HEK293 (cell line): ENCODE measurements around the gene CDKN2A.

Source experiments
- CTCF ChIA-PET: fragments of 350-600 bp; formaldehyde crosslinking; extraction: SDS; loops from one replicate; lab custom pipeline; 2021; ENCODE audit warnings: antibody characterized with exemption; lab: Yijun Ruan, JAX
- POLR2A ChIA-PET: fragments of 300-600 bp; formaldehyde crosslinking; extraction: SDS; loops from one replicate; lab custom pipeline; 2020; ENCODE audit warnings: antibody characterized with exemption, inconsistent platforms; lab: Yijun Ruan, JAX
- H3K27ac ChIP-seq: fragments of 200-500 bp; sonication (Bioruptor generic); 2 replicates; pipeline ENCODE4 v1.5.1; 2014; ENCODE audit warnings: low read depth, low read length, control low read depth, inconsistent platforms; ENCODE audit errors: extremely low read depth
- H3K36me3 ChIP-seq, 2 experiments: fragments of 200-500 bp in 1 of 2; sonication (Bioruptor generic) in 1 of 2; 1 replicate in 1 of 2; 2 replicates in 1 of 2; pipeline ENCODE4 v1.5.1; 2014 to 2017; ENCODE audit warnings: inconsistent platforms in 2 of 2, low read length in 2 of 2; ENCODE audit not compliant: control insufficient read depth in 2 of 2, insufficient read depth in 1 of 2
- H3K4me1 ChIP-seq: fragments of 200-500 bp; sonication (Bioruptor generic); 2 replicates; pipeline ENCODE4 v1.5.1; 2014; ENCODE audit warnings: mild to moderate bottlenecking, low read length, inconsistent platforms; ENCODE audit not compliant: control insufficient read depth, insufficient read depth
- H3K4me3 ChIP-seq: 2 replicates; pipeline ENCODE4 v1.5.1; 2011; ENCODE audit warnings: low read depth, mild to moderate bottlenecking, control low read depth, low read length, moderate library complexity
- H3K9me3 ChIP-seq: fragments of 200-500 bp; sonication (Bioruptor generic); 2 replicates; pipeline ENCODE4 v1.5.1; 2014; ENCODE audit warnings: low read depth, low read length, inconsistent platforms; ENCODE audit not compliant: control insufficient read depth, insufficient read depth
- EGR2 ChIP-seq: fragments of 450-650 bp; formaldehyde crosslinking; IDR thresholded peaks from 2 replicates; pipeline ENCODE4 v1.5.1; 2016; ENCODE audit warnings: low read depth, missing biosample characterization, missing genetic modification characterization
- GLIS2 ChIP-seq: fragments of 450-650 bp; formaldehyde crosslinking; IDR thresholded peaks from 2 replicates; pipeline ENCODE4 v1.5.1; 2016; ENCODE audit warnings: missing biosample characterization, missing genetic modification characterization
- IKZF3 ChIP-seq: fragments of 450-650 bp; IDR thresholded peaks from 2 replicates; pipeline ENCODE4 v1.5.0; 2018; ENCODE audit warnings: missing biosample characterization, mild to moderate bottlenecking, missing genetic modification characterization, moderate library complexity
- PATZ1 ChIP-seq: fragments of 450-650 bp; formaldehyde crosslinking; IDR thresholded peaks from 2 replicates; pipeline ENCODE4 v1.5.1; 2016; ENCODE audit warnings: missing biosample characterization, missing genetic modification characterization
- PRDM1 ChIP-seq: fragments of 450-650 bp; formaldehyde crosslinking; IDR thresholded peaks from 2 replicates; pipeline ENCODE4; 2016; ENCODE audit warnings: missing biosample characterization, missing genetic modification characterization
- SCRT1 ChIP-seq: fragments of 450-650 bp; formaldehyde crosslinking; IDR thresholded peaks from 2 replicates; pipeline ENCODE4 v1.5.1; 2016; ENCODE audit warnings: missing biosample characterization, missing genetic modification characterization, borderline replicate concordance
- SP3 ChIP-seq: fragments of 450-650 bp; formaldehyde crosslinking; IDR thresholded peaks from 2 replicates; pipeline ENCODE4 v1.5.1; 2016; ENCODE audit warnings: missing biosample characterization, missing genetic modification characterization
- ZBTB20 ChIP-seq: fragments of 450-650 bp; formaldehyde crosslinking; IDR thresholded peaks from 2 replicates; pipeline ENCODE4 v1.5.1; 2016; ENCODE audit warnings: missing biosample characterization, missing genetic modification characterization
- ZBTB26 ChIP-seq: fragments of 450-650 bp; formaldehyde crosslinking; optimal IDR thresholded peaks from 2 replicates; pipeline ENCODE3; 2016; ENCODE audit warnings: missing biosample characterization, mild to moderate bottlenecking, missing genetic modification characterization
- ZBTB8A ChIP-seq: fragments of 450-650 bp; formaldehyde crosslinking; IDR thresholded peaks from 2 replicates; pipeline ENCODE4 v1.5.1; 2016; ENCODE audit warnings: missing biosample characterization, missing genetic modification characterization
- ZEB2 ChIP-seq: fragments of 450-650 bp; formaldehyde crosslinking; IDR thresholded peaks from 2 replicates; pipeline ENCODE4 v1.5.1; 2016; ENCODE audit warnings: missing biosample characterization, missing genetic modification characterization
- ZFP37 ChIP-seq: fragments of 450-650 bp; formaldehyde crosslinking; IDR thresholded peaks from 2 replicates; pipeline ENCODE4 v1.5.1; 2016; ENCODE audit warnings: missing biosample characterization, missing genetic modification characterization
- ZIC2 ChIP-seq: fragments of 450-650 bp; formaldehyde crosslinking; IDR thresholded peaks from 2 replicates; pipeline ENCODE4 v1.5.1; 2016; ENCODE audit warnings: missing biosample characterization, missing genetic modification characterization
- ZNF18 ChIP-seq: fragments of 450-650 bp; formaldehyde crosslinking; IDR thresholded peaks from 2 replicates; pipeline ENCODE4 v1.5.1; 2016; ENCODE audit warnings: missing biosample characterization, missing genetic modification characterization
- ZNF19 ChIP-seq: fragments of 450-650 bp; formaldehyde crosslinking; IDR thresholded peaks from 2 replicates; pipeline ENCODE4; 2016; ENCODE audit warnings: missing biosample characterization, missing genetic modification characterization, low read depth
- ZNF2 ChIP-seq: fragments of 450-650 bp; formaldehyde crosslinking; IDR thresholded peaks from 2 replicates; pipeline ENCODE4 v1.5.1; 2016; ENCODE audit warnings: missing biosample characterization, missing genetic modification characterization
- ZNF335 ChIP-seq: fragments of 450-650 bp; formaldehyde crosslinking; conservative IDR thresholded peaks from 2 replicates; pipeline ENCODE4 v1.5.1; 2016; ENCODE audit warnings: missing biosample characterization, missing genetic modification characterization
- ZNF394 ChIP-seq: fragments of 450-650 bp; formaldehyde crosslinking; IDR thresholded peaks from 2 replicates; pipeline ENCODE4 v1.5.1; 2016; ENCODE audit warnings: missing biosample characterization, missing genetic modification characterization, mild to moderate bottlenecking, moderate library complexity, borderline replicate concordance
- ZNF501 ChIP-seq: fragments of 450-650 bp; formaldehyde crosslinking; IDR thresholded peaks from 2 replicates; pipeline ENCODE4 v1.5.1; 2016; ENCODE audit warnings: missing biosample characterization, missing genetic modification characterization
- ZNF560 ChIP-seq: fragments of 450-650 bp; formaldehyde crosslinking; IDR thresholded peaks from 2 replicates; pipeline ENCODE4 v1.5.1; 2017; ENCODE audit warnings: missing biosample characterization, missing genetic modification characterization, borderline replicate concordance
- ZNF610 ChIP-seq: fragments of 450-650 bp; formaldehyde crosslinking; IDR thresholded peaks from 2 replicates; pipeline ENCODE4 v1.5.1; 2016; ENCODE audit warnings: missing biosample characterization, missing genetic modification characterization, borderline replicate concordance
- ZNF660 ChIP-seq: fragments of 450-650 bp; IDR thresholded peaks from 2 replicates; pipeline ENCODE4 v1.5.1; 2018; ENCODE audit warnings: missing biosample characterization, mild to moderate bottlenecking, missing genetic modification characterization
- ZNF704 ChIP-seq: fragments of 450-650 bp; formaldehyde crosslinking; IDR thresholded peaks from 2 replicates; pipeline ENCODE4 v1.5.1; 2016; ENCODE audit warnings: missing biosample characterization, missing genetic modification characterization
- ZNF76 ChIP-seq: fragments of 450-650 bp; formaldehyde crosslinking; IDR thresholded peaks from 2 replicates; pipeline ENCODE4; 2016; ENCODE audit warnings: low read depth, missing biosample characterization, missing genetic modification characterization, borderline replicate concordance
- ZSCAN18 ChIP-seq: fragments of 450-650 bp; formaldehyde crosslinking; IDR thresholded peaks from 2 replicates; pipeline ENCODE4 v1.5.1; 2016; ENCODE audit warnings: missing biosample characterization, missing genetic modification characterization

Gene CDKN2A

GRCh38 chr9:22008384-22008716, 14.2 kb upstream of the CDKN2A start (continued):
- TF ChIP-seq SCRT1 (tag by site-specific recombination) (no peak), ZNF19 (tag by site-specific recombination) (no peak)

- peak overlapping the region; percentile 95 for H3K4me3 ChIP-seq
- TF ChIP-seq IKZF3 (peak; percentile 79; the same call in 1 of the 2 replicates), ZBTB26 (peak; percentile 87), ZSCAN18 (no peak), ZNF335 (tag by site-specific recombination) (peak; percentile 13; the same call in 1 of the 2 replicates), PATZ1 (tag by site-specific recombination) (peak; percentile 76), ZBTB20 (peak; percentile 75; the same call in 1 of the 2 replicates), ZEB2 (tag by site-specific recombination) (peak; percentile 83), ZNF2 (tag by site-specific recombination) (peak; percentile 61), ZNF660 (0 out of 2 replicates have a peak, but pooled peaks have one; percentile 23), ZNF560 (tag by site-specific recombination) (no peak), ZIC2 (tag by site-specific recombination) (peak; percentile 88), GLIS2 (tag by site-specific recombination) (peak; percentile 95), ZNF76 (tag by site-specific recombination) (no peak; the same call in 1 of the 2 replicates), ZNF610 (peak; percentile 55; the same call in 1 of the 2 replicates), ZFP37 (tag by site-specific recombination) (no peak; the same call in 1 of the 2 replicates), ZNF501 (peak; percentile 69), ZNF18 (tag by site-specific recombination) (no peak), SP3 (tag by site-specific recombination) (no peak), ZNF394 (tag by site-specific recombination) (peak; percentile 39; the same call in 1 of the 2 replicates), PRDM1 (peak; percentile 60; the same call in 1 of the 2 replicates), ZBTB8A (tag by site-specific recombination) (0 out of 2 replicates have a peak, but pooled peaks have one; percentile 28), ZNF704 (tag by site-specific recombination) (no peak), EGR2 (tag by site-specific recombination) (0 out of 2 replicates have a peak, but pooled peaks have one; percentile 29)
These were observed 11.8 kb upstream of the CDKN2A start for GRCh38 chr9:22005702-22006606.

More at GRCh38 chr9:22005702-22006606, 11.8 kb upstream of the CDKN2A start:
- ChIA-PET CTCF (interaction anchor here (0.6 to 6.4 kb wide), 11 partner anchors 10 to 610 kb away, joined by 3 to 75 read pairs (median 43); partner anchors contain the start of genes CDKN2A and CDKN2B-AS1), POLR2A (interaction anchor here (1.1 to 4.5 kb wide), 6 partner anchors 10 to 233 kb away, joined by 4 to 156 read pairs (median 30); partner anchors contain the start of genes CDKN2A and CDKN2B-AS1)
- Histone ChIP-seq H3K9me3 (no peaks in the 10 kb centered on the region), H3K36me3 (peaks cover 0 to 8% of the 10 kb centered on the region in 2 experiments; a peak in 2 of 3 replicates), H3K27ac (peak overlapping the region; percentile 98), H3K4me1 (peaks cover 11% of the 10 kb centered on the region)
